ENCODE results near the gene PHKB.

DNA sequence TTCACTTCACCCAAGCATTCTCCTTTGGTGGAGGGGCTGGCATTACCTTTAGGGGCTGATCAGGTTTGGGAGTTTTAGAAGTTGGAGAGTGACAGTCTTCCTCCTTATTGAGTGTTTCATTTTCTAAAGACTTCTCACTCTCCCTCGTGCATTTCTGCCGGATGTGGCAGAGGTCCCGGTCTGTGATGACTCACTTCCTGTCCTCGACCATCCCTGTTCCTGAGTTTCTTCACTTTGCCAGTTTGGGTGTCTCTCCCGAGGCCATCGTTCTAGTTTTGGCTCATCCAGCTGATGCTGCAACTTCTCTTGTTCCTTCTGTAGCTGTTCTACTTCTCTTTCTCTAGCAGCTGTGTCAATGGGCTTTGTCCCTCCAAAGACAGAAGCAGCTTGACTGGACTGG, 104.3 kb downstream of the PHKB start:
- no peak for TF ChIP-seq POLR2A (IDR thresholded peaks at IDR 0.05; ENCODE audit: low read depth, low read length)
- TF ChIP-seq, protein P1, sequence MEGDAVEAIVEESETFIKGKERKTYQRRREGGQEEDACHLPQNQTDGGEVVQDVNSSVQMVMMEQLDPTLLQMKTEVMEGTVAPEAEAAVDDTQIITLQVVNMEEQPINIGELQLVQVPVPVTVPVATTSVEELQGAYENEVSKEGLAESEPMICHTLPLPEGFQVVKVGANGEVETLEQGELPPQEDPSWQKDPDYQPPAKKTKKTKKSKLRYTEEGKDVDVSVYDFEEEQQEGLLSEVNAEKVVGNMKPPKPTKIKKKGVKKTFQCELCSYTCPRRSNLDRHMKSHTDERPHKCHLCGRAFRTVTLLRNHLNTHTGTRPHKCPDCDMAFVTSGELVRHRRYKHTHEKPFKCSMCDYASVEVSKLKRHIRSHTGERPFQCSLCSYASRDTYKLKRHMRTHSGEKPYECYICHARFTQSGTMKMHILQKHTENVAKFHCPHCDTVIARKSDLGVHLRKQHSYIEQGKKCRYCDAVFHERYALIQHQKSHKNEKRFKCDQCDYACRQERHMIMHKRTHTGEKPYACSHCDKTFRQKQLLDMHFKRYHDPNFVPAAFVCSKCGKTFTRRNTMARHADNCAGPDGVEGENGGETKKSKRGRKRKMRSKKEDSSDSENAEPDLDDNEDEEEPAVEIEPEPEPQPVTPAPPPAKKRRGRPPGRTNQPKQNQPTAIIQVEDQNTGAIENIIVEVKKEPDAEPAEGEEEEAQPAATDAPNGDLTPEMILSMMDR (IDR thresholded peaks at IDR 0.05; ENCODE audit: extremely low read depth in 1 of 2, insufficient read depth in 1 of 2, low read depth in 1 of 2, low read length in 2 of 2) = no peak
- TF ChIP-seq, protein P2, sequence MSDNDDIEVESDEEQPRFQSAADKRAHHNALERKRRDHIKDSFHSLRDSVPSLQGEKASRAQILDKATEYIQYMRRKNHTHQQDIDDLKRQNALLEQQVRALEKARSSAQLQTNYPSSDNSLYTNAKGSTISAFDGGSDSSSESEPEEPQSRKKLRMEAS (IDR thresholded peaks at IDR 0.05; ENCODE audit: insufficient read depth, insufficient read length) = no peak
- TF ChIP-seq MYC (IDR thresholded peaks at IDR 0.05; ENCODE audit: low read depth, low read length) = no peak

Data from endothelial cell of umbilical vein (primary cell).